Measurements from ENCODE around the gene SYTL3. TPM values are rescaled to one million over a fixed set of nuclear protein-coding genes. Genes with fewer than 3 reads are reported as not detected.

SYTL3 gene
- total RNA-seq, 1 experiment from 2014 or later, result 0.09 TPM

GRCh38 chr6:158760618-158761250 lies 110.9 kb downstream of the SYTL3 start:
- Histone ChIP-seq H3K4ac (ENCODE audit: low read depth, low read length) (no peak overlapping the region), H3K23me2 (ENCODE audit: insufficient read length, low read depth, low read length, poor library complexity, severe bottlenecking) (no peaks in the 10 kb centered on the region), H3K9me3 (ENCODE audit: control insufficient read depth, low read depth, low read length) (no peaks in the 10 kb centered on the region), H3K4me2 (ENCODE audit: insufficient read depth, insufficient read length, low read length) (no peak overlapping the region), H3K79me1 (ENCODE audit: insufficient read depth, low read depth, low read length, poor library complexity, severe bottlenecking) (no peaks in the 10 kb centered on the region), H4K20me1 (ENCODE audit: control insufficient read depth, insufficient read depth, insufficient read length) (no peaks in the 10 kb centered on the region), H3K23ac (ENCODE audit: insufficient read length, low read depth, low read length) (no peak overlapping the region), H3K79me2 (ENCODE audit: insufficient read depth, low read length) (no peaks in the 10 kb centered on the region), H4K8ac (replicated peaks; ENCODE audit: insufficient read length, low read depth, low read length) (no peak overlapping the region), H2BK15ac (ENCODE audit: low read depth, low read length) (no peak overlapping the region), H3K27ac (ENCODE audit: insufficient read length, low read depth, low read length) (no peak overlapping the region), H2AFZ (ENCODE audit: low read length) (no peak overlapping the region), H2AK5ac (ENCODE audit: insufficient read length, low read length) (no peak overlapping the region), H3K56ac (ENCODE audit: insufficient read length, low read depth, low read length) (no peak overlapping the region), H2BK20ac (ENCODE audit: low read depth, low read length, poor library complexity, severe bottlenecking) (no peak overlapping the region), H4K5ac (ENCODE audit: insufficient read length, low read depth, low read length) (no peak overlapping the region), H3K14ac (ENCODE audit: insufficient read depth, low read length) (no peak overlapping the region), H3K27me3 (ENCODE audit: insufficient read depth, low read length) (no peaks in the 10 kb centered on the region), H3K9ac (ENCODE audit: extremely low read depth, insufficient read length, low read length) (no peak overlapping the region), H3K4me1 (ENCODE audit: insufficient read depth, low read length) (peaks cover 3% of the 10 kb centered on the region; the same call in 1 of the 2 replicates), H3T11ph (ENCODE audit: low read length) (no peak overlapping the region), H2BK12ac (ENCODE audit: insufficient read length, low read depth, low read length) (no peak overlapping the region), H4K91ac (ENCODE audit: insufficient read length, low read depth, low read length) (no peak overlapping the region), H2BK120ac (ENCODE audit: low read depth, low read length, poor library complexity, severe bottlenecking) (no peak overlapping the region), H3K18ac (ENCODE audit: insufficient read length, low read depth, low read length) (no peak overlapping the region), H2BK5ac (ENCODE audit: insufficient read length, low read length) (no peak overlapping the region)
- DNase-seq, result no peak
- H3K27ac Mint-ChIP-seq, result peak overlapping the region in 1 of 3 experiments; percentile 81; a peak in 2 of 7 replicates
- peaks cover 6 to 18% (median 12%) of the 10 kb centered on the region in 3 experiments; a peak in 6 of 7 replicates for H3K36me3 Mint-ChIP-seq (ENCODE audit: insufficient read depth in 1 of 3, low read depth in 3 of 3)
- no peak for TF ChIP-seq CTCF (conservative IDR thresholded peaks at IDR 0.05)
- H3K9me3 Mint-ChIP-seq, result no peaks in the 10 kb centered on the region
- peaks cover 3% of the 10 kb centered on the region for H3K27me3 Mint-ChIP-seq (ENCODE audit: low read depth)
- no peak overlapping the region for H3K4me3 Mint-ChIP-seq
- peaks cover 29 to 36% of the 10 kb centered on the region in 2 experiments for H3K4me1 Mint-ChIP-seq
- no CpG with 5 or more reads among the region's 17 CpGs for WGBS (ENCODE audit: extremely low coverage, insufficient read length, low lambda C conversion rate)

Measured in H9 (cell line).